ENCODE results near the gene HSD17B12.

DNA sequence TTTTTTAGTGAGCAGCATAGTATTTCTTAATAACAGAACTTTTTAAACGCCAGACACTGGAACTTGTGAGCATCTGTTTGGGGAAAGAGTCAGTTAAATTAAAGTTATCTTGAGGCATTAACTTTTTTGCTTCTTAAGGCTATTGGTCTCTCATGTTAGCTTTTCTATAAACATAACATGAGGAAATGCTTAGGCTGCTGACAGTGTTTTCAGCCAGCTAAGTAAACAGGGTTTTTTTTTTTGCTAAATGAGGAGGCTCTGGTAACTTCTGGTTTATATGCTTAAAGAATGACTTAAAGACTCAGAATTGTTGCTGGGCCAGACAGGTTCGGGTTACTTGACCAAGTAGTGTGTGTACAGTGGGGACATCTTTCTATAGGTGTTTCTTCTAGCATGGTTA, 104.3 kb downstream of the HSD17B12 start:
- TF ChIP-seq EP300 (IDR thresholded peaks at IDR 0.05): no peak
- TF ChIP-seq, protein P1, sequence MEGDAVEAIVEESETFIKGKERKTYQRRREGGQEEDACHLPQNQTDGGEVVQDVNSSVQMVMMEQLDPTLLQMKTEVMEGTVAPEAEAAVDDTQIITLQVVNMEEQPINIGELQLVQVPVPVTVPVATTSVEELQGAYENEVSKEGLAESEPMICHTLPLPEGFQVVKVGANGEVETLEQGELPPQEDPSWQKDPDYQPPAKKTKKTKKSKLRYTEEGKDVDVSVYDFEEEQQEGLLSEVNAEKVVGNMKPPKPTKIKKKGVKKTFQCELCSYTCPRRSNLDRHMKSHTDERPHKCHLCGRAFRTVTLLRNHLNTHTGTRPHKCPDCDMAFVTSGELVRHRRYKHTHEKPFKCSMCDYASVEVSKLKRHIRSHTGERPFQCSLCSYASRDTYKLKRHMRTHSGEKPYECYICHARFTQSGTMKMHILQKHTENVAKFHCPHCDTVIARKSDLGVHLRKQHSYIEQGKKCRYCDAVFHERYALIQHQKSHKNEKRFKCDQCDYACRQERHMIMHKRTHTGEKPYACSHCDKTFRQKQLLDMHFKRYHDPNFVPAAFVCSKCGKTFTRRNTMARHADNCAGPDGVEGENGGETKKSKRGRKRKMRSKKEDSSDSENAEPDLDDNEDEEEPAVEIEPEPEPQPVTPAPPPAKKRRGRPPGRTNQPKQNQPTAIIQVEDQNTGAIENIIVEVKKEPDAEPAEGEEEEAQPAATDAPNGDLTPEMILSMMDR (IDR thresholded peaks at IDR 0.05): no peak
